ENCODE data around the gene TMEM201. TPM values are rescaled to one million over a fixed set of nuclear protein-coding genes. Genes with fewer than 3 reads are reported as not detected.

TMEM201 gene
- total RNA-seq, 2 donors from 2014 or later = 24.1 TPM

DNA sequence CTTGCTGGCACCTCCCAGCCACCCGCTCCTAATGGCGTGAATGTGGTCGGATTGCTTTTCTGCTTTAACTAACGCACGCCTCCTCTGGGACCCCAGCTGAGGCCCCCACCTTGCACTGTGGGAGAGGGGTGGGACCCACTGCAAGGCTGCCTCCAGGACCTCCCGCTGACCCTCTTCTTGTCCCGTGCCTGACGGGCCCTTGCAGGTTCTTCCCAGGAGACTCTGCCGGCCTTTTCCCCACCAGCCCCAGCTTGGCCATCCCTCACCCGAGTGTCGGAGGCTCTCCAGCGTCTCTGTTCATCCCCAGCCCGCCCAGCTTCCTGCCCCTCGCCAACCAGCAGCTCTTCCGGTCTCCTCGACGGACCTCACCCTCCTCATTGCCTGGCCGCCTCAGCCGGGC is 18.6 kb downstream of the TMEM201 start:
- TF ChIP-seq CTCF (conservative IDR thresholded peaks at IDR 0.05) = no peak
- no peaks in the 10 kb centered on the region for H3K4me1 Mint-ChIP-seq
- H3K27me3 Mint-ChIP-seq (ENCODE audit: insufficient read depth) = no peaks in the 10 kb centered on the region

GRCh38 chr1:9609998-9610397 is 21.3 kb downstream of the TMEM201 start:
- no peak for DNase-seq
- no peaks in the 10 kb centered on the region for H3K4me1 ChIP-seq (ENCODE audit: control insufficient read depth, insufficient read depth, low read length)
- TF ChIP-seq CTCF (conservative IDR thresholded peaks at IDR 0.05) = no peak
- no peaks in the 10 kb centered on the region for H3K9me3 ChIP-seq (ENCODE audit: control insufficient read depth, low read length)
- Mint-ChIP-seq H3K27me3 (ENCODE audit: insufficient read depth) (no peaks in the 10 kb centered on the region), H3K9me3 (no peaks in the 10 kb centered on the region), H3K27ac (no peak overlapping the region), H3K4me1 (no peaks in the 10 kb centered on the region), H3K36me3 (ENCODE audit: low read depth) (peaks cover 13% of the 10 kb centered on the region), H3K4me3 (no peak overlapping the region)
- WGBS, 2 experiments (ENCODE audit: insufficient coverage in 1 of 2, insufficient read length in 1 of 2) = 92% methylated on average over 2 to 5 of the region's 5 CpGs
- H3K27me3 ChIP-seq (ENCODE audit: control insufficient read depth, insufficient read depth, low read length, poor library complexity, severe bottlenecking) = no peaks in the 10 kb centered on the region
- no peak overlapping the region for H3K9ac ChIP-seq (ENCODE audit: extremely low read depth, low read length, poor library complexity, severe bottlenecking)
- H3K4me3 ChIP-seq (ENCODE audit: low read length) = no peak overlapping the region
- H3K36me3 ChIP-seq (ENCODE audit: control insufficient read depth, insufficient read depth, low read length) = peaks cover 6% of the 10 kb centered on the region
- no peak overlapping the region for H3K27ac ChIP-seq (ENCODE audit: low read depth, low read length)

More for the DNA sequence above, 18.6 kb downstream of the TMEM201 start:
- Histone ChIP-seq H3K4me1 (ENCODE audit: control insufficient read depth, insufficient read depth, low read length) (no peaks in the 10 kb centered on the region), H3K9ac (ENCODE audit: extremely low read depth, low read length, poor library complexity, severe bottlenecking) (no peak overlapping the region), H3K27me3 (ENCODE audit: control insufficient read depth, insufficient read depth, low read length, poor library complexity, severe bottlenecking) (no peaks in the 10 kb centered on the region), H3K36me3 (ENCODE audit: control insufficient read depth, insufficient read depth, low read length) (peaks cover 10% of the 10 kb centered on the region), H3K9me3 (ENCODE audit: control insufficient read depth, low read length) (no peaks in the 10 kb centered on the region), H3K4me3 (ENCODE audit: low read length) (no peak overlapping the region), H3K27ac (ENCODE audit: low read depth, low read length) (no peak overlapping the region)
- 90 to 99% methylated on average over 13 to 19 of the region's 19 CpGs for WGBS, 2 experiments (ENCODE audit: insufficient coverage in 1 of 2, insufficient read length in 1 of 2)
- H3K9me3 Mint-ChIP-seq = no peaks in the 10 kb centered on the region
- DNase-seq = no peak
- no peak overlapping the region for H3K4me3 Mint-ChIP-seq
- H3K27ac Mint-ChIP-seq = no peak overlapping the region
- H3K36me3 Mint-ChIP-seq (ENCODE audit: low read depth) = peaks cover 21% of the 10 kb centered on the region

GRCh38 chr1:9610548-9610947 is 21.8 kb downstream of the TMEM201 start:
- 91% methylated on average over 12 to 25 of the region's 25 CpGs for WGBS, 2 experiments (ENCODE audit: insufficient coverage in 1 of 2, insufficient read length in 1 of 2)
- TF ChIP-seq CTCF (conservative IDR thresholded peaks at IDR 0.05) = no peak
- H3K4me3 ChIP-seq (ENCODE audit: low read length) = no peak overlapping the region
- H3K4me1 ChIP-seq (ENCODE audit: control insufficient read depth, insufficient read depth, low read length) = no peaks in the 10 kb centered on the region
- Mint-ChIP-seq H3K4me1 (no peaks in the 10 kb centered on the region), H3K9me3 (no peaks in the 10 kb centered on the region), H3K36me3 (ENCODE audit: low read depth) (peaks cover 13% of the 10 kb centered on the region), H3K4me3 (no peak overlapping the region), H3K27me3 (ENCODE audit: insufficient read depth) (no peaks in the 10 kb centered on the region), H3K27ac (no peak overlapping the region)
- no peak overlapping the region for H3K27ac ChIP-seq (ENCODE audit: low read depth, low read length)
- DNase-seq = no peak
- no peaks in the 10 kb centered on the region for H3K9me3 ChIP-seq (ENCODE audit: control insufficient read depth, low read length)
- H3K9ac ChIP-seq (ENCODE audit: extremely low read depth, low read length, poor library complexity, severe bottlenecking) = no peak overlapping the region
- no peaks in the 10 kb centered on the region for H3K27me3 ChIP-seq (ENCODE audit: control insufficient read depth, insufficient read depth, low read length, poor library complexity, severe bottlenecking)
- peaks cover 6% of the 10 kb centered on the region for H3K36me3 ChIP-seq (ENCODE audit: control insufficient read depth, insufficient read depth, low read length)
